Tibial nerve (tissue), 4 donors: ENCODE measurements around the gene KSR2.

Experiments
- EP300 ChIP-seq, 2 donors: sonication (generic); formaldehyde crosslinking; IDR thresholded peaks; one replicate each; pipeline ENCODE4 v1.6.1; 2017; ENCODE audit warnings: antibody characterized with exemption in 2 of 2, mild to moderate bottlenecking in 1 of 2
- TF ChIP-seq, protein P1 (sequence below), 5 experiments: fragments of 200-600 bp in 3 of 5; fragments of 450-650 bp in 2 of 5; sonication (generic) in 3 of 5; IDR thresholded peaks; one replicate each; pipeline ENCODE4 v1.5.1; 2016 to 2019; ENCODE audit warnings: antibody characterized with exemption in 5 of 5, mild to moderate bottlenecking in 3 of 5, moderate library complexity in 2 of 5

DNA sequence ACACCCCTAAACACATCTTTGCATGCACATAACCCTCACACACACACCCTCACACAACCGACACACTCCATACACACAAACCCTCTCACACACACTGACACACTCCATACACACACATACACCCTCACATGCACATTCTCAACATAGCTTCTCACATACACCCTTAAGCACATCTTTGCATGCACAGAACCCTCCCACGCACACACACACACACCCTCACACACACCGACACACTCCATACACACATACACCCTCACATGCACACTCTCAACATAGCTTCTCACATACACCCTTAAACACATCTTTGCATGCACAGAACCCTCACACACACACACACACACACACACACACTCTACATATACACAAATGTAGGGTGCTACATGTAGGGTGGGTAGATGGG lies 534.9 kb downstream of the KSR2 start:
- no peak for TF ChIP-seq EP300 (IDR thresholded peaks at IDR 0.05)
- TF ChIP-seq, protein P1, sequence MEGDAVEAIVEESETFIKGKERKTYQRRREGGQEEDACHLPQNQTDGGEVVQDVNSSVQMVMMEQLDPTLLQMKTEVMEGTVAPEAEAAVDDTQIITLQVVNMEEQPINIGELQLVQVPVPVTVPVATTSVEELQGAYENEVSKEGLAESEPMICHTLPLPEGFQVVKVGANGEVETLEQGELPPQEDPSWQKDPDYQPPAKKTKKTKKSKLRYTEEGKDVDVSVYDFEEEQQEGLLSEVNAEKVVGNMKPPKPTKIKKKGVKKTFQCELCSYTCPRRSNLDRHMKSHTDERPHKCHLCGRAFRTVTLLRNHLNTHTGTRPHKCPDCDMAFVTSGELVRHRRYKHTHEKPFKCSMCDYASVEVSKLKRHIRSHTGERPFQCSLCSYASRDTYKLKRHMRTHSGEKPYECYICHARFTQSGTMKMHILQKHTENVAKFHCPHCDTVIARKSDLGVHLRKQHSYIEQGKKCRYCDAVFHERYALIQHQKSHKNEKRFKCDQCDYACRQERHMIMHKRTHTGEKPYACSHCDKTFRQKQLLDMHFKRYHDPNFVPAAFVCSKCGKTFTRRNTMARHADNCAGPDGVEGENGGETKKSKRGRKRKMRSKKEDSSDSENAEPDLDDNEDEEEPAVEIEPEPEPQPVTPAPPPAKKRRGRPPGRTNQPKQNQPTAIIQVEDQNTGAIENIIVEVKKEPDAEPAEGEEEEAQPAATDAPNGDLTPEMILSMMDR (IDR thresholded peaks at IDR 0.05) = no peak
